GM20000 (cell line): ENCODE results near the gene PCDHGB5.

Source experiments
- DNase-seq: peaks from one replicate; pipeline ENCODE4 v3.0.0; 2012; ENCODE audit warnings: low spot score
- CTCF ChIP-seq: IDR thresholded peaks from 2 replicates; pipeline ENCODE4 v1.5.1; 2012; ENCODE audit warnings: mild to moderate bottlenecking, control low read depth; ENCODE audit errors: extremely low read depth, missing control alignments

Gene PCDHGB5

GRCh38 chr5:141359790-141360426 lies 37.8 kb upstream of the PCDHGB5 start, which contains the start of gene PCDHGB2:
Gene PCDHGB2 (plus strand): TSS chr5:141359994. CDS start chr5:141360136, 142 bp downstream.
- TF ChIP-seq CTCF, result no peak
- DNase-seq, result peak; percentile 65

- no peak for TF ChIP-seq CTCF
- no peak for DNase-seq
Observed at GRCh38 chr5:141360685-141361084, 37.1 kb upstream of the PCDHGB5 start.

DNA sequence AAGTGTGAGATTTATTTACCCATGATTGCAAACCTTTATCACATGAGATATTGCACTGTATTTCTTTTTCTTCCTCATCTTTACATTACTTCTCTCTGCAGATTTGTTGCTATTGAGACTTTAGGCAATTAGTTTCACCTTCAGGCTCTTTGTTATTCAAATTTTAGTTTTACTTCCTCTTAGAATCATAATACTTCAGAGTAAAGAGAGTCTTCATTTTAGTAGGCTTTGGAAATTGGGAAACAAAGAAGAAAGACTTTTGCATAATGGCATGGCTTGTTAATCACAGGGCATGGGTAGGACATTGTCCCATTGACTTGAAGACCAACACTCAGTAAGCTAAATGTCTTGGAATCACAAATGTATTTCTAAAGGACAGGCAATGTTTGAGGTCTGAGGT lies 35.0 kb upstream of the PCDHGB5 start:
- DNase-seq, result no peak
- no peak for TF ChIP-seq CTCF

- no peak for DNase-seq
- no peak for TF ChIP-seq CTCF
Observed at GRCh38 chr5:141363952-141364660, 33.6 kb upstream of the PCDHGB5 start, which contains the start of gene PCDHGA5. Gene PCDHGA5 (plus strand): TSS chr5:141364162. CDS start chr5:141364331, 169 bp downstream.

DNA sequence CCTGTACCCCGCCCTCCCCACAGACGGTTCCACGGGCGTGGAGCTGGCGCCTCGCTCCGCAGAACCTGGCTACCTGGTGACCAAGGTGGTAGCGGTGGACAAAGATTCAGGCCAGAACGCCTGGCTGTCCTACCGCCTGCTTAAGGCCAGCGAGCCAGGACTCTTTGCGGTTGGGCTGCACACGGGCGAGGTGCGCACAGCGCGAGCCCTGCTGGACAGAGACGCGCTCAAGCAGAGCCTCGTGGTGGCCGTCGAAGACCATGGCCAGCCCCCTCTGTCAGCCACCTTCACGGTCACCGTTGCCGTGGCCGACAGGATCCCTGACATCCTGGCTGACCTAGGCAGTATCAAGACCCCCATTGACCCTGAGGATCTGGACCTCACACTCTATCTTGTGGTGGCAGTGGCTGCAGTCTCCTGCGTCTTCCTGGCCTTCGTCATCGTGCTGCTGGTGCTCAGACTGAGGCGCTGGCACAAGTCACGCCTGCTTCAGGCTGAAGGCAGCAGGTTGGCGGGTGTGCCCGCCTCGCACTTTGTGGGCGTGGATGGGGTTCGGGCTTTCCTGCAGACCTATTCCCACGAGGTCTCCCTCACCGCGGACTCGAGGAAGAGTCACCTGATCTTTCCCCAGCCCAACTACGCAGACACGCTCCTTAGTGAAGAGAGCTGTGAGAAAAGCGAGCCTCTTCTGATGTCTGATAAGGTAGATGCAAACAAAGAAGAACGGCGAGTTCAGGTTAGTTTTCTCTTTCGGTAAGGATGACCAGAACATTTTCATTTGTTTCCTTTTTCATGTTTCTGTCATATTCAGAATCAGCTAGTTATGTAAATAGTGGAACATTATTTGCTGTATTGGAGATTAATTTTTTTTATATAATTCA lies 31.5 kb upstream of the PCDHGB5 start:
- TF ChIP-seq CTCF, result no peak
- DNase-seq, result no peak

DNA sequence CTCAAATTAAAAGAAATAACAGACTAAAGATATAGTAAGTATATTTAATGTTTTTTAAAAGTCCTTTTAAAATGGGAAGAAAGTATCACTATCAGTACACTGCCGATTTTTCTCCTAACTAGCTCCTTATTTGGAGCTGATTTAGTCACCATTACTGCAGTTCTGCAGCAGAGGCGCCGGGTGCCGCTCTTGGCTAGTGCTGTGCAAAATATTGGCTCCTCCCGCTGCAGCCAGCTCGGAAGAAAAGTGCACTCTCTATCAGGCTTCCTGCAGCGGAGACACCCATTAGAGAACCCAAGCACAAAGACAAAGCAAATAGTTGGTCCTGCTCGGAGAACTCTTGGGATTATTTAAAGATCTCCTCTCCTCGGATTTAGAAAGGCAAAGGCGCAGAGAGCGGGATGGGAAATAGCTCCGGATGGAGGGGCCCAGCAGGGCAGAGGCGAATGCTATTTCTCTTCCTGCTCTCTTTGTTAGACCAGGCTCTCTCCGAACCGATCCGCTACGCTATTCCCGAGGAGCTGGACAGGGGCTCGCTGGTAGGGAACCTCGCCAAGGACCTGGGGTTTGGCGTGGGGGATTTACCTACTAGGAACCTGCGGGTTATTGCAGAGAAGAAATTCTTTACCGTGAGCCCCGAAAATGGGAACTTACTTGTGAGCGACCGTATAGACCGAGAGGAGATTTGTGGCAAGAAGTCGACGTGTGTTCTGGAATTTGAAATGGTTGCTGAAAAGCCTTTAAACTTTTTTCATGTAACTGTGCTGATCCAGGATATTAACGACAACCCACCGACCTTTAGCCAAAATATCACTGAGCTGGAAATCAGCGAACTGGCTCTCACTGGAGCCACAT lies 27.5 kb upstream of the PCDHGB5 start, which contains the start of gene PCDHGB3:
TSS of gene PCDHGB3 (plus strand) at position 249 of the 855 bp plus-strand sequence. CDS start at position 402, 153 bp downstream.
- peak; percentile 72 for TF ChIP-seq CTCF
- peak; percentile 86 for DNase-seq
